Measurements from ENCODE around the gene RAB11A.

RAB11A gene

DNA sequence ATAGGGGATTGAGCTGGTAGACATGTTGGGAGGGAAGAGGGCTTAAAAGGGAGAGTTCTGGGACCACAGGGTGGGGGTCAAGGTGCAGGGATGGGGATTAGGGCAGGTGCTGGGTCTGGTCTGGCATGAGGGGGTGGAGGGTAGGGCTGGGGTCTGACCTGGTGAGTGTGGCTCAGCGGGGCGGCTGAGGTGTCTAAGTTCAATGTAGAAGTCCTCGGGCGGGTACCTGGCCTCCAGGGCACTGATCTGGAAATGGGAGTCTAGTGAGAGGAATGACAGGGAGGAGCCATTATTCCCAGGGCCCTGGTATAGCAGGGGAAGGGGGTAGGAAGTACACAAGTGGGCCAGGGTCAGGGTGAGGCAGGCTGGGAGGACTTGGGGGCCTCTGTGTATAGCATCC, 39.6 kb downstream of the RAB11A start:
- Histone ChIP-seq H3K27me3 (ENCODE audit: control insufficient read depth in 3 of 3, insufficient read depth in 3 of 3, low read depth in 1 of 3, low read length in 3 of 3) (no peaks in the 10 kb centered on the region), H3K79me1 (ENCODE audit: low read depth, low read length) (no peaks in the 10 kb centered on the region), H2BK5ac (ENCODE audit: low read length) (no peak overlapping the region), H3K9ac (ENCODE audit: low read depth, low read length, poor library complexity) (no peak overlapping the region), H2AK5ac (ENCODE audit: low read depth, low read length) (no peak overlapping the region), H3K4ac (ENCODE audit: low read length) (no peak overlapping the region), H3K23ac (ENCODE audit: low read depth, low read length, poor library complexity) (no peak overlapping the region), H2BK12ac (ENCODE audit: low read length) (no peak overlapping the region), H3K27ac (replicated peaks; ENCODE audit: low read length) (no peak overlapping the region), H2BK15ac (ENCODE audit: low read length) (no peak overlapping the region), H3K4me2 (ENCODE audit: insufficient read depth, low read length, poor library complexity, severe bottlenecking) (no peak overlapping the region), H3K4me3 (ENCODE audit: low read length in 2 of 2) (no peak overlapping the region), H4K91ac (ENCODE audit: low read depth, low read length, poor library complexity) (no peak overlapping the region), H3K4me1 (ENCODE audit: control insufficient read depth in 2 of 2, insufficient read depth in 1 of 2, low read depth in 1 of 2, low read length in 2 of 2) (no peaks in the 10 kb centered on the region), H3K9me3 (replicated peaks in 1 of 2; ENCODE audit: control insufficient read depth in 2 of 2, insufficient read depth in 1 of 2, low read depth in 1 of 2, low read length in 2 of 2) (no peaks in the 10 kb centered on the region), H2AFZ (ENCODE audit: low read length) (no peak overlapping the region), H2BK120ac (ENCODE audit: low read depth, low read length) (no peak overlapping the region), H3K36me3 (replicated peaks in 1 of 2; ENCODE audit: control insufficient read depth in 2 of 2, insufficient read depth in 2 of 2, low read length in 2 of 2) (peaks cover 8 to 68% of the 10 kb centered on the region in 2 donors), H3K18ac (ENCODE audit: low read length) (no peak overlapping the region), H4K8ac (ENCODE audit: low read depth, low read length) (no peak overlapping the region), H3K14ac (ENCODE audit: low read length) (no peak overlapping the region)
- WGBS, 2 donors (ENCODE audit: extremely low coverage in 2 of 2, insufficient read length in 2 of 2, insufficient replicate concordance in 1 of 2): no CpG with 5 or more reads among the region's 4 CpGs
- no peak for DNase-seq (ENCODE audit: low spot score)

DNA sequence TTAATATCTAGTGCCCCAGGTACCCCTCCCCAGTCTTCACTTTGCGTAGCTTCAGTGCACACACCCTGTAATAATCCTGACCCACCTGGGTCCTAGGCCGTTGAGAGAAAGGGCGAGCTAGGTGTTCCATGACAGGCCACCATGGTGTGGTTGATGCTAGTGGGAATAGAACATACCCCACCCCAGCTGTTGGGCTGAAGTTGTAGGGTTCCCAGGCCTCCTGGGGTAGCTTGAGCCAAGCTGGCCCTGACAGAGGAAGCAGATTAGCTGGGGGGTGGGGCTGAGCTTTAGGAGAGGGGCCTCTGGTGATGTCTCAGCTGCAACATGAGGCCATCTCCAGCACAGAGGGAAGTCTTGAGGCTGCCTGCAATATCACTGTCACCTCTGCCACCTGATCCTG, 40.5 kb downstream of the RAB11A start:
- Histone ChIP-seq H3K36me3 (replicated peaks in 1 of 2; ENCODE audit: control insufficient read depth in 2 of 2, insufficient read depth in 2 of 2, low read length in 2 of 2) (peaks cover 5 to 61% of the 10 kb centered on the region in 2 donors), H3K9me3 (replicated peaks in 1 of 2; ENCODE audit: control insufficient read depth in 2 of 2, insufficient read depth in 1 of 2, low read depth in 1 of 2, low read length in 2 of 2) (no peaks in the 10 kb centered on the region), H3K4me3 (ENCODE audit: low read length in 2 of 2) (no peak overlapping the region), H2BK120ac (ENCODE audit: low read depth, low read length) (no peak overlapping the region), H2AFZ (ENCODE audit: low read length) (no peak overlapping the region), H2AK5ac (ENCODE audit: low read depth, low read length) (no peak overlapping the region), H3K79me1 (ENCODE audit: low read depth, low read length) (no peaks in the 10 kb centered on the region), H3K9ac (ENCODE audit: low read depth, low read length, poor library complexity) (no peak overlapping the region), H3K27ac (replicated peaks; ENCODE audit: low read length) (no peak overlapping the region), H3K27me3 (ENCODE audit: control insufficient read depth in 3 of 3, insufficient read depth in 3 of 3, low read depth in 1 of 3, low read length in 3 of 3) (no peaks in the 10 kb centered on the region), H3K4ac (ENCODE audit: low read length) (no peak overlapping the region), H2BK5ac (ENCODE audit: low read length) (no peak overlapping the region), H3K14ac (ENCODE audit: low read length) (no peak overlapping the region), H2BK15ac (ENCODE audit: low read length) (no peak overlapping the region), H4K91ac (ENCODE audit: low read depth, low read length, poor library complexity) (no peak overlapping the region), H3K18ac (ENCODE audit: low read length) (no peak overlapping the region), H2BK12ac (ENCODE audit: low read length) (no peak overlapping the region), H3K4me2 (ENCODE audit: insufficient read depth, low read length, poor library complexity, severe bottlenecking) (no peak overlapping the region), H3K23ac (ENCODE audit: low read depth, low read length, poor library complexity) (no peak overlapping the region), H4K8ac (ENCODE audit: low read depth, low read length) (no peak overlapping the region), H3K4me1 (ENCODE audit: control insufficient read depth in 2 of 2, insufficient read depth in 1 of 2, low read depth in 1 of 2, low read length in 2 of 2) (no peaks in the 10 kb centered on the region)
- no CpG with 5 or more reads among the region's 3 CpGs for WGBS, 2 donors (ENCODE audit: extremely low coverage in 2 of 2, insufficient read length in 2 of 2, insufficient replicate concordance in 1 of 2)
- no peak for DNase-seq (ENCODE audit: low spot score)

DNA sequence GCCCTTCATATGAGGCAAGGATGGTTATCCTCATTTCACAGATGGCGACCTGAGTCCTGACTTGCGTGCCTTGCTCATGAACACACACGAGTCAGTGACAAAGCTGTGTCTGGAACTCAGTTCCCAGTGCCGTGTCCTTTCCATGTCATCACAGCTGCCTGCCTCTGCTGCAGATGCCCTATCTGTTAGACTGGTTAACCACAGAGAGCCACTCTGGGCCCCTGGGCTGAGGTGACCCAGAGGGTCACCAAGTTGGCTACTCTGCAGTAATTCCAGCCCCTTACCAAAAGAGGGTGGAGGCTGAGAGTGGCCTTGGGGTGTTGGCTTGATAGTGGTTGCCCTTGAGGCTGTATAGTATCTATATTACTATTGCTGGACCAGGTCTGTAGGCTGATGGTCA, 41.0 kb downstream of the RAB11A start:
- Histone ChIP-seq H4K91ac (ENCODE audit: low read depth, low read length, poor library complexity) (no peak overlapping the region), H3K9me3 (replicated peaks in 1 of 2; ENCODE audit: control insufficient read depth in 2 of 2, insufficient read depth in 1 of 2, low read depth in 1 of 2, low read length in 2 of 2) (no peaks in the 10 kb centered on the region), H2BK15ac (ENCODE audit: low read length) (no peak overlapping the region), H2BK5ac (ENCODE audit: low read length) (no peak overlapping the region), H3K36me3 (replicated peaks in 1 of 2; ENCODE audit: control insufficient read depth in 2 of 2, insufficient read depth in 2 of 2, low read length in 2 of 2) (peaks cover 5 to 57% of the 10 kb centered on the region in 2 donors), H2AK5ac (ENCODE audit: low read depth, low read length) (no peak overlapping the region), H3K18ac (ENCODE audit: low read length) (no peak overlapping the region), H3K27me3 (ENCODE audit: control insufficient read depth in 3 of 3, insufficient read depth in 3 of 3, low read depth in 1 of 3, low read length in 3 of 3) (no peaks in the 10 kb centered on the region), H3K4me3 (ENCODE audit: low read length in 2 of 2) (no peak overlapping the region), H3K23ac (ENCODE audit: low read depth, low read length, poor library complexity) (no peak overlapping the region), H2BK120ac (ENCODE audit: low read depth, low read length) (no peak overlapping the region), H3K27ac (replicated peaks; ENCODE audit: low read length) (no peak overlapping the region), H3K79me1 (ENCODE audit: low read depth, low read length) (no peaks in the 10 kb centered on the region), H4K8ac (ENCODE audit: low read depth, low read length) (no peak overlapping the region), H3K14ac (ENCODE audit: low read length) (no peak overlapping the region), H2AFZ (ENCODE audit: low read length) (no peak overlapping the region), H3K4me1 (ENCODE audit: control insufficient read depth in 2 of 2, insufficient read depth in 1 of 2, low read depth in 1 of 2, low read length in 2 of 2) (no peaks in the 10 kb centered on the region), H2BK12ac (ENCODE audit: low read length) (no peak overlapping the region), H3K9ac (ENCODE audit: low read depth, low read length, poor library complexity) (no peak overlapping the region), H3K4me2 (ENCODE audit: insufficient read depth, low read length, poor library complexity, severe bottlenecking) (no peak overlapping the region), H3K4ac (ENCODE audit: low read length) (no peak overlapping the region)
- WGBS, 2 donors (ENCODE audit: extremely low coverage in 2 of 2, insufficient read length in 2 of 2, insufficient replicate concordance in 1 of 2): no CpG with 5 or more reads among the region's 4 CpGs
- no peak for DNase-seq (ENCODE audit: low spot score)

DNA sequence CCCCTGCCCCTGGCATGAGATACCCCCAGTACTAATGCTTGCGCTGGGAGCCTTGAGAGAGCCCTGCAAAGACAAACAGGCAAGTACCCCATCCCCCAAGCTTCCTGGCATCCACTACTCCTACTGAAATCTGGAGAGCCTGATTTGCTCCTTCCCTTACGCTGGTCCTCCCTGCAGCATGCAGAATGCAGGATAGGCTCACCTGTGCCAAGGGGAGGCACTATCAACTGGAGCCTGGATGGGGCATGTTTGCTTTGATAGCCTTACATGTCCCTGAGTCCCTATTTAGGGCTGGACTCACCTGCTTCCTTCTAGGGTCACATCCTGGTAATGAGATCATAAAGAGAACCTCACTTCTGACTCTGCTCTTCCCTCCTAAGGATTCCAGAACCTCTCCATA, 42.9 kb downstream of the RAB11A start:
- no peak overlapping the region for H4K91ac ChIP-seq (ENCODE audit: low read depth, low read length, poor library complexity)
- H3K9me3 ChIP-seq (replicated peaks in 1 of 2; ENCODE audit: control insufficient read depth in 2 of 2, insufficient read depth in 1 of 2, low read depth in 1 of 2, low read length in 2 of 2): no peaks in the 10 kb centered on the region
- no peak overlapping the region for H2BK120ac ChIP-seq (ENCODE audit: low read depth, low read length)

More for the DNA sequence above, 42.9 kb downstream of the RAB11A start:
- H2AFZ ChIP-seq (ENCODE audit: low read length): no peak overlapping the region
- H3K9ac ChIP-seq (ENCODE audit: low read depth, low read length, poor library complexity): no peak overlapping the region
- H3K27me3 ChIP-seq (ENCODE audit: control insufficient read depth in 3 of 3, insufficient read depth in 3 of 3, low read depth in 1 of 3, low read length in 3 of 3): no peaks in the 10 kb centered on the region
- no peak overlapping the region for H2BK15ac ChIP-seq (ENCODE audit: low read length)
- no peak overlapping the region for H3K14ac ChIP-seq (ENCODE audit: low read length)
- H3K4me1 ChIP-seq (ENCODE audit: control insufficient read depth in 2 of 2, insufficient read depth in 1 of 2, low read depth in 1 of 2, low read length in 2 of 2): peaks cover 7 to 8% of the 10 kb centered on the region in 2 donors
- H3K79me1 ChIP-seq (ENCODE audit: low read depth, low read length): no peaks in the 10 kb centered on the region
- H3K4me2 ChIP-seq (ENCODE audit: insufficient read depth, low read length, poor library complexity, severe bottlenecking): no peak overlapping the region
- H2BK5ac ChIP-seq (ENCODE audit: low read length): no peak overlapping the region
- WGBS, 2 donors (ENCODE audit: extremely low coverage in 2 of 2, insufficient read length in 2 of 2, insufficient replicate concordance in 1 of 2): no CpG with 5 or more reads among the region's 2 CpGs
- no peak overlapping the region for H2AK5ac ChIP-seq (ENCODE audit: low read depth, low read length)
- no peak overlapping the region for H3K4me3 ChIP-seq (ENCODE audit: low read length in 2 of 2)
- peaks cover 3 to 38% of the 10 kb centered on the region in 2 donors for H3K36me3 ChIP-seq (replicated peaks in 1 of 2; ENCODE audit: control insufficient read depth in 2 of 2, insufficient read depth in 2 of 2, low read length in 2 of 2)
- H2BK12ac ChIP-seq (ENCODE audit: low read length): no peak overlapping the region
- H3K23ac ChIP-seq (ENCODE audit: low read depth, low read length, poor library complexity): no peak overlapping the region
- H3K4ac ChIP-seq (ENCODE audit: low read length): no peak overlapping the region
- no peak for DNase-seq (ENCODE audit: low spot score)
- H3K27ac ChIP-seq (replicated peaks; ENCODE audit: low read length): no peak overlapping the region
- no peak overlapping the region for H4K8ac ChIP-seq (ENCODE audit: low read depth, low read length)
- no peak overlapping the region for H3K18ac ChIP-seq (ENCODE audit: low read length)
